Large intestine (tissue), 3 donors: ENCODE data around the gene NUDT1. TPM values are rescaled to one million over a fixed set of nuclear protein-coding genes. Genes with fewer than 3 reads are reported as not detected.

ENCODE experiments used
- DNase-seq, 2 donors: peaks; one replicate each; pipeline versions ENCODE4 v3.0.0 to v3.0.0-alpha.2; 2013
- H3K27ac ChIP-seq: one replicate; pipeline ENCODE4 v1.5.1; 2013; ENCODE audit warnings: low read length
- H3K27me3 ChIP-seq: 2 replicates; pipeline ENCODE4 v1.6.1; 2013; ENCODE audit warnings: low read length; ENCODE audit not compliant: control insufficient read depth, insufficient read depth
- H3K36me3 ChIP-seq: 2 replicates; pipeline ENCODE4 v1.6.1; 2013; ENCODE audit warnings: low read length; ENCODE audit not compliant: control insufficient read depth, insufficient read depth
- H3K4me1 ChIP-seq: one replicate; pipeline ENCODE4 v1.6.1; 2013; ENCODE audit warnings: low read length; ENCODE audit not compliant: control insufficient read depth, insufficient read depth
- H3K4me3 ChIP-seq: one replicate; pipeline ENCODE4 v1.5.1; 2013; ENCODE audit warnings: low read length
- H3K9me3 ChIP-seq: one replicate; pipeline ENCODE4 v1.6.1; 2013; ENCODE audit warnings: mild to moderate bottlenecking, low read depth, low read length, moderate library complexity; ENCODE audit not compliant: control insufficient read depth
- WGBS: methylation state at CpG from one replicate; pipeline ENCODE4 v1.1.5; 2013; ENCODE audit warnings: low lambda C conversion rate; ENCODE audit not compliant: insufficient coverage; 5-methylcytosine and 5-hydroxymethylcytosine counted together
- polyA plus RNA-seq: library from polyadenylated mRNA; unstranded; fragments of 120-200 nt; gene quantifications from one replicate; pipeline ENCODE4 v1.2.1, GENCODE V29; 2013

NUDT1 gene
- polyA plus RNA-seq, 1 donor = 25.6 TPM

DNA sequence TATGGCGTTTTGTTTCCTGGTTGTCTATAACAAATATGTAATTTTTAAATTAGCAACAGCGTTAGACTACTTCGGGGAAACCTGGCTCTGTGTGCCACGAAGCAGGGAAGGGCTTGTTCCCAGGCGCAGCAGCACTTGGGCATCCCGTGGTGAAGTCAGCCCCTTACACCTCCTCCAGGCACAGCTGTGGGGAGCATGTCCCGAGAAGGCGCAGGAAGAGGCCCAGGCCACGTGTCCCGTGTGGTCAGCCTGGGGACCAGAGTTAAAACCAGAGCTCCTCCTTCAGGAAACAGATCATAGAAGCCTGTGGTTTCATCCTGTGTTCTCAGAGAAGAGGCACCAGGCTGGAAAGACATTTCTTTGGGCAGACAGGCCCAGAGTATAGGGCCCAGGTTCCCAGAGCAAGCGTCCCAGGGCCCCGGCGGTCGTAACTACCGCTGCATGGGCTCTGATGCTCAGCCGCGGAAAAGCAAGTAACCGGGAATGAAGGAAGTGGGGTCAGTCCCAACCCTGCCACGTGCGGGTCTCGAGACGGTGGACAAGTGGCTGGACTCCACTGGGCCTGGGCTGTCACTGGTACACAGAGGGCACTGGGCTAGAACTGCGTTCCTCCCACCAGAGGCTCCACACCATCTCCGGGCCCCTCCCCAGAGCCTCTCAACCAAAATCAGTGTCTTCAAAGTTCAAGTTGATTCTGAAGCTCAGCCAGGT lies 7.1 kb downstream of the NUDT1 start:
- peak in 1 of 2 donors; percentile 32 for DNase-seq
- peaks cover 24% of the 10 kb centered on the region for H3K36me3 ChIP-seq
- no peaks in the 10 kb centered on the region for H3K27me3 ChIP-seq
- H3K4me1 ChIP-seq = peaks cover 7% of the 10 kb centered on the region
- peak overlapping the region; percentile 29 for H3K27ac ChIP-seq
- 80% methylated on average over 1 of the region's 24 CpGs for WGBS
- no peak overlapping the region for H3K4me3 ChIP-seq
- no peaks in the 10 kb centered on the region for H3K9me3 ChIP-seq

DNA sequence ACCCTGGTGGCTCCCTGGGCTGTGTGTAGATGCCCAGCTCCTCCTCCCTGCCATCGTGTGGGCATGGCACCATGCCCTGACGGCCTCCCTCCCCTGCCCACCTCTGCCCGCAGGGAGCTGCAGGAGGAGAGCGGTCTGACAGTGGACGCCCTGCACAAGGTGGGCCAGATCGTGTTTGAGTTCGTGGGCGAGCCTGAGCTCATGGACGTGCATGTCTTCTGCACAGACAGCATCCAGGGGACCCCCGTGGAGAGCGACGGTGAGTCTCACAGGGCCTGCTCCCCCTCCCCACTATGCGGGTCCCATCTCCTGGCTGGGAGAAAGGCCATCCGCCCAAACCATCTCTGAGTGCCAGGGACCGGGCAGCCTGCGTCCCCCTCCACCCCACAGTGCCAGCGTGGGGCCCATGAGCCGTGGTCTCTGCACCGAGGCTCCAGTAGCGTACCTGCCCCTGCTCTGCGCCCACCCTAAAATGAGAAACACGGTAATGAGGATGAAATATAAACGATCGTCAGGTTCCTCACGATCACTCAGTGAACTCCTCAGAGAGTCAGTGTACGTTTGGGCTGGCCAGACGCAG lies 7.8 kb downstream of the NUDT1 start:
- WGBS = no CpG with 5 or more reads among the region's 27 CpGs
- Histone ChIP-seq H3K36me3 (peaks cover 31% of the 10 kb centered on the region), H3K27me3 (no peaks in the 10 kb centered on the region), H3K4me3 (no peak overlapping the region), H3K4me1 (peaks cover 3% of the 10 kb centered on the region), H3K9me3 (no peaks in the 10 kb centered on the region), H3K27ac (no peak overlapping the region)
- no peak for DNase-seq

DNA sequence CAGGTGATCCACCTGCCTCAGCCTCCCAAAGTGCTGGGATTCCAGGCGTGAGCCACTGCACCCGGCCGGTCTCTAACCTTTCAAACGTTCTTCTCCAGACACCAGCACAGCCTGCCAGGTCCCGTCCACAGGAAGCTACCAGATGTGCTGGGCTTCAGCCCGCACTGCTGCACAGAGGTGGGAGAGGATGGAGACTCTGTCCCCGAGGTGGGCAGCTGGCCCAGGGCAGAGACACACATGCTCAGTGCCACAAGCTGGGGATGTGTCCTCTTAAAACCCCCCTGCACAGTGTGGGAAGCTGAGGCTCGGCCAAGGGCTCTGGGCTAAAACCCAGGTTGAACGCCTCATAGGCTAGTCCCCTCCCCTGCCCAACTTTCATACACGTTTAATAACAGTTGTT lies 9.4 kb downstream of the NUDT1 start:
- no CpG with 5 or more reads among the region's 10 CpGs for WGBS
- no peak for DNase-seq
- Histone ChIP-seq H3K27ac (no peak overlapping the region), H3K27me3 (no peaks in the 10 kb centered on the region), H3K9me3 (no peaks in the 10 kb centered on the region), H3K36me3 (peaks cover 45% of the 10 kb centered on the region), H3K4me3 (no peak overlapping the region), H3K4me1 (peaks cover 3% of the 10 kb centered on the region)

DNA sequence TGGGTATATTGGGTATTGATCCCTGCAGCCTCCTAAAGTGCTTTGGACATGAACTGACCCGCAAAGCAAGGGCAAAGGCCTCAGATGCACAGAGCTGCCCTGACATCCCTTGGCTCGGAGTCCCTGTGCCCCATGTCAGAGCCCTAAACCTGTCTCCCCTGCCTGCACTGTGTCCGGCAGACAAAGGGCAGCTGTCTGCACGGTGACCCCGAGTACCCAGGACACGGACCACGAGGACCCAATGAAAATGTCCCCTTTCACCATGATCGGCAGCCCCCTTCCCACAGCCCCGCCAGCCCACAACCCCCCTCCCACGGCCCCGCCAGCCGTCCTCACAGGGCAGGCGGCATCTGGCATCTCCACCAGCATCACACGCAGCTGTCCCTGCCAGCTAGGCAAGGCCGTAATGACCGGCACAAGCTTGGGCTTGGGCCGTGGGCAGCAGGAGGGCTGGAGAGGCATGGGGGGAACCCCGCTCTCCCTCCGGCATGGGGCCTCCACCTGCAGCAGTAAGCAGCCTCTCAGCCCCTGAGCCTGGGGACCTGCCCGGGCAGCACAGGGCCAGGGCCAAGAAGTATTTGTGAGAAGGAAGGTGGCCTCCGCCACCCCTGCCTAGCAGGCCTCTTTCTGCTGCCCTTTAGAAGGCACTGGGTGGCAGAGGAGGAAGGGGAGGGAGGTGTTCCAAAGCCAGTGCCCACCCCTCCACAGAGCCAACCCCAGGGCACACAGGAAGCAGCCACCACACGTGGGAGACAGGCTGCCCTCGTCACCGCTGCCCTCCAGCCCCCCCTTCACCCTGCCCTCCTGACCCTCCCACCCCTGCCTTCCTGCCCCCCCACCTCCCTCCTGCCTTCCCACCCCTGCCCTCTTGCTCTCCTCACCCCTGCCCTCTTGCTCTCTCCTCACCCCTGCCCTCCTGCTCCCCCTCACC lies 10.1 kb downstream of the NUDT1 start:
- H3K27ac ChIP-seq = no peak overlapping the region
- no peaks in the 10 kb centered on the region for H3K27me3 ChIP-seq
- H3K4me3 ChIP-seq = no peak overlapping the region
- WGBS = no CpG with 5 or more reads among the region's 24 CpGs
- no peaks in the 10 kb centered on the region for H3K9me3 ChIP-seq
- peaks cover 3% of the 10 kb centered on the region for H3K4me1 ChIP-seq
- DNase-seq = no peak
- peaks cover 52% of the 10 kb centered on the region for H3K36me3 ChIP-seq

DNA sequence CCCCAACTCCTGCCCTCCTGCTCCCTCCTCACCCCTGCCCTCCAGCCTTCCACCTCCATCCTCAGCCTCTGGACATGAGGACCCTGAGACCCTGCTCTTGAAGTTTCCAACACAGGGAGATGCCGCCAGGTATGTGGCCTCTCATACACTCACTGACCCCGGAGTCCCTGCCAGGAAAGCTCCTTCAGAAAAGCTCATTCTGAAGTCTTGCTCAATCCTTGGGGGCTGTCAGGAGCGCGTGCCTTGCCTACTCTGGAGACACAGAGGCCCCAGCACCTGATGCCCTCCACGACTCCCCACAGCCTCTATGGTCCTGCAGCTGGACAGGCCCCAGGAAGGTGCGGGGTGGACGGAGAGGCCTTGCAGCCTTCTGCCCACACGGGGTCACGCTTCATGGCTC lies 11.0 kb downstream of the NUDT1 start:
- Histone ChIP-seq H3K9me3 (no peaks in the 10 kb centered on the region), H3K27ac (no peak overlapping the region), H3K4me1 (peaks cover 3% of the 10 kb centered on the region), H3K4me3 (no peak overlapping the region), H3K27me3 (no peaks in the 10 kb centered on the region), H3K36me3 (peaks cover 58% of the 10 kb centered on the region)
- no peak for DNase-seq
- no CpG with 5 or more reads among the region's 9 CpGs for WGBS

DNA sequence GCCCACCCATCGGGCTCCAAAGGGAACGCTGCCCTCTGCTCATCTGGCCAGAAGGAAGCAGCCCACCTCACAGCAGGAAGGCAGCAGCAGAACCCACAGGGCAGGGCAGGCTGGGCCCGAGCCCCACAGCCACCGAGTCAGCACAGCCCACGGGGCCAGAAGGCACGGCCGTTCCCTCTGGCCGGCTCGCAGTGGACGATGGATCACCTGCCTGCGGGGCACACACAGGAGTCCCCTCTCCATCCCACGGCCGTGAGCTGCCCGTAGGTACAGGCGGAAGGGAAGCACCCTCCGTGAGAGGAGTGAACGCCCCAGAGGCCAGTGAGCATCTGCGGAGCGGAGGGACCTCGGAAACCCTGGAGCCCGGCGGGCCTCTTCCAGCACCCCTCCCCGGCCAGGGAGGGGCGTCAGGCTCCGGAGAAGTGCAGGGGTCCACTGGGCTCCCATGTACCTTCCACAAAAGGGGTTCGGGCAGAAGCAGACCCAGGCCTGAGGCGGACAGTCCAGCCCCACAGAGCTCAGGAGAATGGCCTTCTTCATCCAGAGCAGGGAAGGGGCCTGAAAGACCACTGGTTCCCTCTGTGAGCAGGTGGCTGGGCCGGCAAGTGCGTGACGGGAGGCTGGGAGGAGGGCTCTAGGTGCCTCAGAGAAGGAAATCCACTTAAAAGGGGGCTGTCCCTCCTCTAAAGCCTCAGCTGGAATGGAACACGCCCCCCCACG lies 11.7 kb downstream of the NUDT1 start:
- Histone ChIP-seq H3K4me1 (peaks cover 3% of the 10 kb centered on the region), H3K9me3 (no peaks in the 10 kb centered on the region), H3K4me3 (no peak overlapping the region), H3K36me3 (peaks cover 63% of the 10 kb centered on the region), H3K27me3 (no peaks in the 10 kb centered on the region), H3K27ac (no peak overlapping the region)
- no CpG with 5 or more reads among the region's 32 CpGs for WGBS
- DNase-seq = no peak

DNA sequence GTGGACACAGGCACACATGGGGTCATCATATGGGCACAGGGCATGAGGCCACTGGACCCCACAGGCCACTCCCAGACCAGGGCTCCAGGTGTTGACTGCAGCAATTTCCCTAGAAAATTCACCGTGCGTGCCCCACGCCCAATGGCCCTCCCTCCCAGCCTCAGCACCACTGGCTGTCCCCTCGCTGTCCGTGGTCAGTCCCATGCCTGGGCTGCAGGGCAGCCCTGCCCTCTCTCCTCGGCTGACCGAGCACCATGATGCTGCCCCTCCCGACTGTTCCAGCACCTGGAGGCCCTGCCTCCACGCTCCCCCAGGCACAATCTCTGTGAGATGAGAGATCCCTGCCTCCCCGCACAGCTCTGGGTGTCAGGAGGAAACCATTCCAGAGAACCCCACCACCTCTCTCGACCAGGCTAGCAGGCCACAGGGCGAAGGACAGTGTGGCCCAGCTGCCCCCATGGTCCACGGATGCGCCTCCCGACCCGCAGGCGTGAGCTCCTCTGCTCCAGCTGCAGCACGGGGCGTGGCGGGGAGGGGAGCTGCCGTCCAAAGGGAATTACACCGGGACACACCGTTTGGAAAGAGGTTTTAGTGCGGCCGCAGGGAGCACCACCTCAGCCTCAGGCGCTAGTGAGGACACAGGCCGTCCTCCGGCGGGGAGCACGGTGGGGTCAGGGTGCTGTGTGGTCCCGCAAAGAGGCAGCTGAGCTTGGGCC lies 12.6 kb downstream of the NUDT1 start:
- Histone ChIP-seq H3K4me1 (peaks cover 1% of the 10 kb centered on the region), H3K4me3 (no peak overlapping the region), H3K27ac (no peak overlapping the region), H3K9me3 (no peaks in the 10 kb centered on the region), H3K27me3 (no peaks in the 10 kb centered on the region), H3K36me3 (peaks cover 69% of the 10 kb centered on the region)
- WGBS = no CpG with 5 or more reads among the region's 31 CpGs
- DNase-seq = no peak

DNA sequence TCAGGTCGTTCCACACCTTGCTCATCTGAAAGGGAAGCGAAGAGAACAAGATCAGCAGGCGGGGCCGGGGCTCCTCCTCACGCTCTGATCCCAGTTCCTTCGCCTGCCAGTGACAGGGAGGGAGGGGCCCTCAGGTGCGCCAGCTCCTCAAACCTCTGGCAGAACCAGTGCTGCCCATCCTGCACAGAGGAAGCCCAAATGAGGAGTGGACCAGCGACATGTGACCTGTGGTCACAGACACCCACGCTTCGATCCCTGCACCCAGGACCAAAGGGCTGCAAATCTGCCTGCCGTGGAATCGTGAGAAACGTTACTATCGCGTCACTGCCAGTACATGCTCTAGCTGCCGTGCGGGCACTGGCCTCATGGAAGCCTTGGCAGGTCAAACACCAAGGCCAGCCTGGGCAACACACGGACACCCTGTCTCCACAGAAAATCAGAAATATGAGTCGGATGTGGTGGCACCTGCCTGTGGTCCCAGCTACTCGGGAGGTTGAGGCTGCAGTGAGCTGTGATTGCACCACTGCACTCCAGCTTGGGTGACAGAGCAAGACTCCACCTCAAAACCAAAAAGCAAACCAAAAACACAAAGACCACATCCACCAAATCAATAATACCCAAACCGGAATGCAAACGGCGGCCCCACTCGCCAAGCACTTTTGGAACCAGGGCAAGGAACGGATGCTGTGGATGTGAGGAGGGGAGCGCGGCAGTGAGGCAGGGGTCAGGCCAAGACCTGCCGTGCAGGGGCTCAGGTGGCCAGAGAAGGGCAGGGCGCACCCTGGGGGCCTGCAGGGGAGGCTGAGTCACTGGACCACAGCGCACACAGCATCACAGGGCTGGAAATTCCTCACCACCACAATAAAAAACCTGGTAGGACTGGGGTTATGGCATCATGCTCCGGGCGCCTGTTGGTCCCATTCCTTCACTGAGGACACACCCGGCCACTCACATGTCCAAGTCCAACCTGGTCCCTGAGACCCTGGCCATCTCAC lies 13.4 kb downstream of the NUDT1 start:
- DNase-seq = no peak
- no CpG with 5 or more reads among the region's 33 CpGs for WGBS
- no peaks in the 10 kb centered on the region for H3K4me1 ChIP-seq
- H3K27ac ChIP-seq = no peak overlapping the region
- H3K27me3 ChIP-seq = no peaks in the 10 kb centered on the region
- no peak overlapping the region for H3K4me3 ChIP-seq
- peaks cover 67% of the 10 kb centered on the region for H3K36me3 ChIP-seq
- no peaks in the 10 kb centered on the region for H3K9me3 ChIP-seq
